Measurements from ENCODE around the gene HDAC4.

GRCh38 chr2:239196474-239197021 lies 204.3 kb downstream of the HDAC4 start:
- no peak for TF ChIP-seq CTCF (IDR thresholded peaks at IDR 0.05; ENCODE audit: low read depth, low read length, missing input control)
- TF ChIP-seq MAX (IDR thresholded peaks at IDR 0.05) = no peak
- TF ChIP-seq REST (IDR thresholded peaks at IDR 0.05) = no peak
- no peak for TF ChIP-seq ZBTB33 (IDR thresholded peaks at IDR 0.05)
- no peak for TF ChIP-seq GABPA (IDR thresholded peaks at IDR 0.05 in 1 of 2, conservative IDR thresholded peaks at IDR 0.05 in 1 of 2)
